Nephron (organoid): ENCODE data around the gene SNAPC3.
A peak's percentile ranks its signal among the peaks of the same experiment; 100 is the strongest.

Source experiments
- H3K27ac Mint-ChIP-seq, 3 experiments: 2 replicates each; pipeline ENCODE4 v1.8.0; 2020; ENCODE audit warnings: mixed read lengths in 3 of 3, mild to moderate bottlenecking in 2 of 3, moderate library complexity in 1 of 3
- H3K27me3 Mint-ChIP-seq: 2 replicates; pipeline ENCODE4 v1.8.0; 2021; ENCODE audit warnings: low read depth, mild to moderate bottlenecking, moderate library complexity, mixed read lengths
- H3K36me3 Mint-ChIP-seq: 2 replicates; pipeline ENCODE4 v1.8.0; 2020; ENCODE audit warnings: low read depth, mixed read lengths
- H3K4me1 Mint-ChIP-seq: 2 replicates; pipeline ENCODE4 v1.8.0; 2020; ENCODE audit warnings: mixed read lengths
- H3K4me3 Mint-ChIP-seq, 3 experiments: 2 replicates each; pipeline ENCODE4 v1.8.0; 2020; ENCODE audit warnings: mild to moderate bottlenecking in 3 of 3, mixed read lengths in 3 of 3, moderate library complexity in 2 of 3
- H3K9me3 Mint-ChIP-seq: 2 replicates; pipeline ENCODE4 v1.8.0; 2020; ENCODE audit warnings: mixed read lengths
- CTCF ChIP-seq, 3 experiments: fragments of 200-600 bp; sonication (generic); IDR thresholded peaks; one replicate each; pipeline ENCODE4 v1.5.0; 2021; ENCODE audit warnings: antibody characterized with exemption in 3 of 3; ENCODE audit not compliant: unreplicated experiment in 3 of 3

SNAPC3 gene

GRCh38 chr9:15453956-15454355 is 31.3 kb downstream of the SNAPC3 start:
- peaks cover 79% of the 10 kb centered on the region for H3K36me3 Mint-ChIP-seq
- no peaks in the 10 kb centered on the region for H3K4me1 Mint-ChIP-seq
- no peak for TF ChIP-seq CTCF (IDR thresholded peaks at IDR 0.05; ENCODE audit: unreplicated experiment in 3 of 3)
- H3K27me3 Mint-ChIP-seq: peaks cover 3% of the 10 kb centered on the region
- no peak overlapping the region for H3K4me3 Mint-ChIP-seq
- no peak overlapping the region for H3K27ac Mint-ChIP-seq
- no peaks in the 10 kb centered on the region for H3K9me3 Mint-ChIP-seq

DNA sequence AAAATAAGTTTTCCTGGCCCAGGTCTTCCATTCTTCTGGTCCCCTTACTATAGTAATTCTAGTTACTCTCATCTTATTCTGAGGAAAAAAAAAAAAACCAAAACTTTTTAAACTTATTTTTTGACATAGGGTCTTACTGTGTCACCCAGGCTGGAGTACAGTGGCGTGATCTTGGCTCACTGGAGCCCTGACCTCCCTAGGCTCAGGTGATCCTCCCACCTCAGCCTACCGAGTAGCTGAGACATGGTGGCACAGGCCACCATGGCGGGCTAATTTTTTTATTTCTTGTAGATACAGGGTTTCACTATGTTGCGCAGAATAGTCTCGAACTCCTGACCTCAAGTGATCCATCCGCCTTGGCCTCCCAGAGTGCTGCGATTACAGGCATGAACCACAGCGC is 38.4 kb downstream of the SNAPC3 start:
- Mint-ChIP-seq H3K27ac (no peak overlapping the region), H3K4me1 (no peaks in the 10 kb centered on the region), H3K27me3 (no peaks in the 10 kb centered on the region), H3K9me3 (no peaks in the 10 kb centered on the region), H3K36me3 (peaks cover 83% of the 10 kb centered on the region), H3K4me3 (no peak overlapping the region)
- no peak for TF ChIP-seq CTCF (IDR thresholded peaks at IDR 0.05; ENCODE audit: unreplicated experiment in 3 of 3)

DNA sequence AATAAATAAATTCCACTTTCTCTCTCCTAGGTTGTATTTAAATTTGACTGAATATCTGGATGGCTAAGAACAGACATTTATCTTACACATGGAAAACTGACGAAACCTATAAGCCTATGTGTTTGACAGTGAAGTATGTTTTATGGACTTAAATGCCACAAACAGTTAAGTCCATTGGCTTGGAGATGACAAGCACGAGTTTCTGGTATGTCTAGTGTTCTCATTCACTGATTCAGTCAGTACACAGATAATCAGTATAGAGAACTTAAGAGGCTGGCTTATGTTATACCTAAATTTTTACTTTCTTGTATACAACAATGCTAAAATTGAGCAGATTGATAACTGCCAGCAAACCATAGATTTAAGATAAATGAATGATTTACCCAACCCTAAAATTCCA is 38.9 kb downstream of the SNAPC3 start:
- Mint-ChIP-seq H3K9me3 (no peaks in the 10 kb centered on the region), H3K4me3 (no peak overlapping the region), H3K36me3 (peaks cover 83% of the 10 kb centered on the region), H3K27me3 (no peaks in the 10 kb centered on the region), H3K27ac (no peak overlapping the region), H3K4me1 (no peaks in the 10 kb centered on the region)
- TF ChIP-seq CTCF (IDR thresholded peaks at IDR 0.05; ENCODE audit: unreplicated experiment in 3 of 3): no peak

- peak overlapping the region in 1 of 3 experiments; percentile 48 for H3K27ac Mint-ChIP-seq
- no peak overlapping the region for H3K4me3 Mint-ChIP-seq
- no peak for TF ChIP-seq CTCF (IDR thresholded peaks at IDR 0.05; ENCODE audit: unreplicated experiment in 3 of 3)
- H3K27me3 Mint-ChIP-seq: no peaks in the 10 kb centered on the region
- H3K36me3 Mint-ChIP-seq: peaks cover 67% of the 10 kb centered on the region
- H3K9me3 Mint-ChIP-seq: no peaks in the 10 kb centered on the region
- peaks cover 8% of the 10 kb centered on the region for H3K4me1 Mint-ChIP-seq
Measured at GRCh38 chr9:15468145-15468544, 45.5 kb downstream of the SNAPC3 start.

GRCh38 chr9:15469406-15469805 is 46.7 kb downstream of the SNAPC3 start:
- H3K36me3 Mint-ChIP-seq: peaks cover 68% of the 10 kb centered on the region
- peak overlapping the region in 1 of 3 experiments; percentile 5 for H3K27ac Mint-ChIP-seq
- TF ChIP-seq CTCF (IDR thresholded peaks at IDR 0.05; ENCODE audit: unreplicated experiment in 3 of 3): no peak
- no peaks in the 10 kb centered on the region for H3K9me3 Mint-ChIP-seq
- H3K4me1 Mint-ChIP-seq: peaks cover 8% of the 10 kb centered on the region
- no peaks in the 10 kb centered on the region for H3K27me3 Mint-ChIP-seq
- H3K4me3 Mint-ChIP-seq: no peak overlapping the region

- Mint-ChIP-seq H3K4me3 (no peak overlapping the region), H3K9me3 (no peaks in the 10 kb centered on the region), H3K36me3 (peaks cover 65% of the 10 kb centered on the region), H3K27ac (peak overlapping the region in 1 of 3 experiments; percentile 5), H3K27me3 (no peaks in the 10 kb centered on the region), H3K4me1 (peaks cover 8% of the 10 kb centered on the region)
- no peak for TF ChIP-seq CTCF (IDR thresholded peaks at IDR 0.05; ENCODE audit: unreplicated experiment in 3 of 3)
Measured at GRCh38 chr9:15469862-15470261, 47.2 kb downstream of the SNAPC3 start.
